ENCODE results near the gene NLRC5.

GRCh38 chr16:56994311-56994710 is 5.0 kb downstream of the NLRC5 start:
- no peak for TF ChIP-seq CTCF (IDR thresholded peaks at IDR 0.05; ENCODE audit: low read length)
- no peak for TF ChIP-seq EZH2 (IDR thresholded peaks at IDR 0.05; ENCODE audit: borderline replicate concordance, low read length)

All from OCI-LY1 (cell line).